Measurements from ENCODE around the gene SOX11.

SOX11 gene

GRCh38 chr2:5692561-5693286, 540 bp downstream of the SOX11 start:
- DNase-seq: no peak

DNA sequence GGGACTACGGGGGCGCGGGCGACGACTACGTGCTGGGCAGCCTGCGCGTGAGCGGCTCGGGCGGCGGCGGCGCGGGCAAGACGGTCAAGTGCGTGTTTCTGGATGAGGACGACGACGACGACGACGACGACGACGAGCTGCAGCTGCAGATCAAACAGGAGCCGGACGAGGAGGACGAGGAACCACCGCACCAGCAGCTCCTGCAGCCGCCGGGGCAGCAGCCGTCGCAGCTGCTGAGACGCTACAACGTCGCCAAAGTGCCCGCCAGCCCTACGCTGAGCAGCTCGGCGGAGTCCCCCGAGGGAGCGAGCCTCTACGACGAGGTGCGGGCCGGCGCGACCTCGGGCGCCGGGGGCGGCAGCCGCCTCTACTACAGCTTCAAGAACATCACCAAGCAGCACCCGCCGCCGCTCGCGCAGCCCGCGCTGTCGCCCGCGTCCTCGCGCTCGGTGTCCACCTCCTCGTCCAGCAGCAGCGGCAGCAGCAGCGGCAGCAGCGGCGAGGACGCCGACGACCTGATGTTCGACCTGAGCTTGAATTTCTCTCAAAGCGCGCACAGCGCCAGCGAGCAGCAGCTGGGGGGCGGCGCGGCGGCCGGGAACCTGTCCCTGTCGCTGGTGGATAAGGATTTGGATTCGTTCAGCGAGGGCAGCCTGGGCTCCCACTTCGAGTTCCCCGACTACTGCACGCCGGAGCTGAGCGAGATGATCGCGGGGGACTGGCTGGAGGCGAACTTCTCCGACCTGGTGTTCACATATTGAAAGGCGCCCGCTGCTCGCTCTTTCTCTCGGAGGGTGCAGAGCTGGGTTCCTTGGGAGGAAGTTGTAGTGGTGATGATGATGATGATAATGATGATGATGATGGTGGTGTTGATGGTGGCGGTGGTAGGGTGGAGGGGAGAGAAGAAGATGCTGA, 1.4 kb downstream of the SOX11 start:
- no peak for DNase-seq

- no peak for DNase-seq
These were observed 2.1 kb downstream of the SOX11 start for GRCh38 chr2:5694306-5694705.

GRCh38 chr2:5695654-5696403, 3.6 kb downstream of the SOX11 start:
- DNase-seq: no peak

- DNase-seq: no peak
These were observed 4.3 kb downstream of the SOX11 start for GRCh38 chr2:5696404-5696944.

DNA sequence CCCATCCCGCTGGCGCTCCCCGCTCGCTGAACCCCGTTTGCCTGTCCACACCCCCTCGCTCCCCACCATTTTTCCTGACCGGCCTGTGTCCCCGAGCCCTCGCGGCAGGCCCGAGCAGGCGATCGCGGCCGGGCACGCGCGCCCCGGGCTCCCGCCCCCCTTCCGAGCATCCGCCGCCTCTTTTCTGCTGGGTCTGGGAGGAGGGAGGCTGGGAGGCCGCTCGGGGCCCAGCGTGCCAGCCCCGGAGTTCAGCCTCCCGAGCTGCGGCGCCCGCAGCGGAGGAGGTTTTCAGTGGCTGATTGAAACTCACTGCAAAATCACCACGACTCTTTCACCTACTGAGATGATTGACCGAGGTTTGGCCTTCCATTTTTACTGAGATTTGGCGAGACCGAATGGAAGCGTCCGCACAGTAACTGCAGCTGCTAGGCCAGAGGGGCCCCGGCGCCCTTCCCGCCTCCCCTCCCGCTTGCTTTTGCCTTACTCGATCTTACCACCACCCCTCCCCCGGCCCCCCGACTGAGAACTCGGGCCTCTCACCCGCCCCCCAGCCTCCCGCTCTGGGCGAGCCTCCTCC, 4.8 kb downstream of the SOX11 start:
- no peak for DNase-seq

- DNase-seq: no peak
These were observed 5.4 kb downstream of the SOX11 start for GRCh38 chr2:5697562-5697961.

GRCh38 chr2:5698134-5698533, 6.0 kb downstream of the SOX11 start:
- DNase-seq: no peak

DNA sequence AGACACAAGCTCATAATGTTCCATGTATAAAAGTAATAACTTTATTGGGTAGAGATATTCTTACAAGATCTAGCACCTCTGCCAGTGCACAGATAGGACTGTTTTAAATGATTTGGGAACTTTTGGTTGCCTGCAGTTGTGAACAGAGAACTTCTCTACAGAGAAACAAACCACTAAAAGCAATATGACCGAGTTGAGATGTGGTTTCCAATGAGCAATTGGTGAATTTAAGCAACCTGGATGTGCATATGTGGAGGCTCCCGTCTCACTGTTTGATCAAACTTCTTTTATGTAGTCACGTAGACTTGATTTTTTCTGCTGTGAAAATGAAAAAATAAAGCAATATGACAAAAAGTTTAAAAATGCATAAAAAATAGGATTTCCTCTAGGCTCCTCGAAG, 7.8 kb downstream of the SOX11 start:
- no peak for DNase-seq

DNA sequence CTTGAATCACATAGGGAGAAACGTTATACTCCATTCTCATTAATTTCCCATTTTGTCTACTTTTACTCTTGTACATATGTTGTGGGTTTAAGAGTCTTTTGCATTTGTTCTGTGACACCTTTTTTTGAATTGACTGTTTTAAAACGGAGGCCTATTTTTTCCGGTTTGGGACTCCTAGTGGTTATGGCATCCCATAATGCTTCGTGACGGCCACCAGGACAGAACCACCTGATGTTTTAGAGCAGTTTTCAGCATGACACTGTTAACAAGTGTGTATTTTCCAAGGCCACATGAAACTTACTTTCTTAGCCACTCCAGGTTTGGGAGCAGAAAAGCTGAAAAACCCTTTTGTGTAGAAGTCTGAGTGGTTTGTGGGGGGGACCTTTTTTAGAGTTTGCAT, 8.4 kb downstream of the SOX11 start:
- DNase-seq: no peak

DNA sequence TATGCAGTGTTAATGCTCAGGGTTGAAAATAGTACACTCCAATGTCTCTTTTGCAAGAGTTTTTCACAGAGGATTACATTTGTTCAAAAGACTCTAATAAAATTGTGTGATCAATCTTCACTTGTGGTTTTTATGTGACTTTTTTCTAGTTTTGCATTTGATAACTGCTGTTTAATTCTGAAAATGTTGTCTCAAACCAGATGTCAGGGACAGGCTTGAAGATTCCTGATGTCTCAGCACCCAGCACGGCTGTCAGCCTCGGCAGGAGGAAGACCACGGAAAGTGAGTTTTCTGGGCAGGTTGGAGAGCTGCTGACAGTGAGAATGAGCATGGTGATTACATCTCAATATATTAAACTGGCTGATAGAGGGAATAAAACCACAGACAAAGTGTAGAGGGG, 9.1 kb downstream of the SOX11 start:
- DNase-seq: no peak

DNA sequence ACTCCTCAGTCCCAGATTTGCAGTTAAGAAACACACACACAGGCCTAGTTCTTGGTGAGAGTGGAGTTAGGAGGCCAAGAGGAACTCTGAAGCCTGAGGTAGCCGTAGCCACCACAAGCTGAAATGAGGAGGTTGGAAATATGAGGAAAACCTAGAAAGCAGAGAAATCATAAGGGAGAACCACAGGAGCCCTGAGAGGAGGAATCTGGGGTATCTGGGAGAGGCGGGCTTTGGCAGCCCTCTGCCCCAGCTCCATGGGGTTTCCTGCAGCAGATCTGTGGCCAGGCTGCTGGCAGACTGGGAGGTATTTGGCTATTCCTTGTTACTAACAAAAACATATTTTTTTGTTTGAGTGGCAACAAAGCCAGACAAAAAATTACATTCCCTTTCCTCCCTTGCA, 11.0 kb downstream of the SOX11 start:
- DNase-seq: no peak

DNA sequence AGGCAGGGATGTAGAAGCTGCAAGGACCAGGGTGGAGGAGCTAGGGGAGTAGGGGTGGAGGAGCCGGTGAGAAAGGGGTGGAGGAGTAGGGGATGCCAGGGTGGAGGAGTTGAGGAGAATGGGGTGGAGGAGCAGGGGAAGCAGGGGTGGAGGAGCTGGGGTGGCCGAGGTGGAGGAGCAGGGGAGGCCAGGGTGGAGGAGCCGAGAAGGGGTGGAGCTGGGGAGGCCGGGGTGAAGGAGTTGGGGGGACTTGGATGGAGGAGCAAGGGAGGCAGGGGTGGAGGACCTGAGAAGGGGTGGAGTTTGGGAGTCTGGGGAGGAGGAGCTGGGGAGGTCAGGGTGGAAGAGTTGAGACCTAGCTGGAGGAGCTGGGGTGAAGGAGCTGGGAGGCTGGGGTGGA, 13.3 kb downstream of the SOX11 start:
- DNase-seq: no peak

GRCh38 chr2:5706717-5707455, 14.7 kb downstream of the SOX11 start:
- DNase-seq: no peak

DNA sequence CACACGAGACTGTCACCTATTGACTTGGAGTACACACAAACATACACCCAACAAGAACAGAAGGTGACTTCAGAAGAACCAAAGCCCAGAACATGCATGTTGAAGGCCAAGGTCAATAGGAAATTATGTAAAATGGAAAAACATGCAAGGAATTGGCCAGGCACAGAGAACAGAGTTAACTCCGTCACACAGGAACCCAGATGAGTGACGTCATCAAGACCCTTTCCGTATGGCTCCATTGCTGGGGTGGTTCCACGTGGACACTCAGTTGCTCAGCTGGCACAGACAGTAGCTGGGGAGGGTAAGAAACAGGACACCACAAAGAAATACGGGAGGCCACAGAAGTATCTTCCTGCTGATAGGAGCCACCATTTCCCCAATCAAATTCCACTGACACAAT, 18.4 kb downstream of the SOX11 start:
- no peak for DNase-seq

DNA sequence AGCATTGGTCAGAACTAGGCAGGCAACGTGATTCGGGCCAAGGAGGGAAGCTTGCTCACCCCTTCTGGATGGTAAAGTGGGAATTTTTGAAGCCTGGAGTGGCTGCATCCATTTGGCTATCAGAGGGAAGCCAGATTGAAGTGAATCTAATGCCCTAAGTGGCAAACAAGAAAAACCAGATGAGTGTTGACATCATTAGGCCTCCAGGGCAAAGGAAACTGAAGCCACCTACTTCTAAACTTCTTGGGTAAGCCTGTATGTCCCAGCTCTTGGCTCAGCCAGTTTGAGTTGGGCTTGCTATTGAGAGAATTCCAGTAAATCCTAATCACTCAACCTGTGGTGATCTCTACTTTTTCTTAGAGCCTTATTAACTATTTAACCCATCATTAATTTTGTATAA, 20.9 kb downstream of the SOX11 start:
- no peak for DNase-seq

DNA sequence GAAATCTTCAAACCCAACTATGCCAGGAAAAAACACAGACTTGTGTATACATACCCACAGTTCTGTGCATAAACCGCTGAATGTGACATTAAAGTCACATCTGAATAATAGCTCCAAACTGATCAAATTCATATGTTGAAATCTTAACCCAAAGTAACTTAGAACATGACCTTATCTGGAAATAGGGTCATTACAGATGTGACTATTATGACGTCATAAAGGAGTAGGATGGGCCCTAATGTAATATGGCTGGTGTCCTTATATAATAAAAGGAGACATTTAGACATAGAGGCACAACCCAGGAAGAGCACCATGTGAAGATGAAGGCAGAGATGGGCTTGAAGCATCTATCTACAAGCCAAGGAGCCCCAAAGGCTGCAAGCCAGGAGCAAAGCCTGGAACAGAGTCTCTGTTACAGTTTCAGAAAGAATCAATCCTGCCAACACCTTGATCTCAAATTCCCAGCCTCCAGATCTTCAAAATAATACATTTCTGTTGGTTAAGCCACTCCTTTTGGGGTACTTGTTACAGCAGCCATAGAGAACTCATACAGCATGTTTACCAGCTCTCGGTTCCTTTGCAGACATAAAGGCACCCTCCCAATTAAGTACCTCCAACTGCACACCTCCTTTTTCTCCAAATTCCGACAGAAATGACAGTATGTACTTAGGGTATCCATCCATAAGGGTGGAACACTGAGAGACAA, 27.6 kb downstream of the SOX11 start:
- DNase-seq: no peak

DNA sequence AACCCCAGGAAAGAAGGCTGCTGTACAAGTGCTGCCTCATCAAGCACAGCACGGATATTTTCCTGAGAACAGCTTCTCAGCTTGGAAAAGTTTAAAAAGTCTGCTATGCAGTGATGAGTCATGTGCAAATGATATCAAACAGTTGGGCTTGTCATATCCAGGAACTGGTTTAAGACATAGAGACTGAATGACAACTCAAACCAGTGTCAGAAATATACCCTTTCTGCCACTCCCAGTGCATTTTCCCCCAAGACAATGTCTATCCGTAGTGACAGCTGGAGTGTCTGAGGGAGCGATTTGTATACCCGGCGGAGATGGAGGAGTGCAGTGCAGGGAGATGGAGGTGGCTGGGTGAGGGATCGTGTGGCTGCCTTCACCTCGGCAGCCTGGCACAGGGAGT, 28.2 kb downstream of the SOX11 start:
- DNase-seq: peak; percentile 36

DNA sequence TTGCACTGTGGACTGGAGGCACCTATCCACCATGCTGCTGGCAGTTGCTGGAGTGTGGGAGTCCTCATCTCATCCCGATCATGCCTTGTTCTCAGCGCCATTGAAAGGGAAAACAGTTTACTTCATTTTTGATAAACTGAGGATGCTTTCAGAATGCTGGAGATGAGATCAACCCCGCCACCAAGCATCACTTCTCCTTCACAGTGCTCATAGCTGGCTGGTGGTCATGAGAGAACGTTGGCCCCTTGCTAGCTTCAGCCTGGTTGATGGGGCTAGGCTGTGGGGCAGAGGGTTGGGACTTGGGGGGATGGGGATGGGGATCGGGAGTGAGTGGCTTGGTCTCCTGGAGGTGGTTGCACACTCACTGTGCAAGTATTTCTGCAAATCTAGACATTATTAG, 30.1 kb downstream of the SOX11 start:
- DNase-seq: no peak

- DNase-seq: no peak
These were observed 31.9 kb downstream of the SOX11 start for GRCh38 chr2:5723791-5724735.
